Keratinocyte (primary cell): ENCODE results near the gene WDR7. TPM values are rescaled to one million over a fixed set of nuclear protein-coding genes. Genes with fewer than 3 reads are reported as not detected.

Source experiments
- DNase-seq: peaks from one replicate; pipeline ENCODE4 v3.0.0-alpha.2; 2011; ENCODE audit warnings: low read depth, missing footprints, low spot score
- FAIRE-seq: peaks from 2 replicates; lab custom pipeline; 2011; peaks lifted over from hg19 to GRCh38; lab: Jason Lieb, UNC
- H2AFZ ChIP-seq: 2 replicates; pipeline ENCODE4 v1.6.0; 2012; ENCODE audit warnings: low read length, control low read depth, inconsistent platforms; ENCODE audit not compliant: control insufficient read depth
- H3K27ac ChIP-seq: 2 replicates; pipeline ENCODE4 v1.5.1; 2011; ENCODE audit warnings: low read length; ENCODE audit not compliant: control insufficient read depth, insufficient read depth
- H3K27me3 ChIP-seq: 3 replicates; pipeline ENCODE4 v1.6.0; 2011; ENCODE audit warnings: low read length; ENCODE audit not compliant: control insufficient read depth, insufficient read depth; ENCODE audit errors: extremely low read depth
- H3K36me3 ChIP-seq, 2 experiments: 2 replicates in 1 of 2; 3 replicates in 1 of 2; pipeline ENCODE4 v1.5.1; 2011; ENCODE audit warnings: low read length in 2 of 2, mild to moderate bottlenecking in 1 of 2; ENCODE audit not compliant: control insufficient read depth in 2 of 2, insufficient read depth in 2 of 2; ENCODE audit errors: extremely low read depth in 1 of 2
- H3K4me1 ChIP-seq: 3 replicates; pipeline ENCODE4 v1.5.1; 2011; ENCODE audit warnings: low read length; ENCODE audit not compliant: control insufficient read depth, insufficient read depth; ENCODE audit errors: extremely low read depth
- H3K4me2 ChIP-seq: 3 replicates; pipeline ENCODE4 v1.6.0; 2011; ENCODE audit warnings: low read depth, low read length; ENCODE audit not compliant: control insufficient read depth, insufficient read depth; ENCODE audit errors: extremely low read depth
- H3K4me3 ChIP-seq, 3 experiments: fragments of 200-600 bp in 1 of 3; sonication (generic) in 1 of 3; 2 replicates in 2 of 3; 3 replicates in 1 of 3; pipeline ENCODE4 v1.5.1; 2011 to 2016; ENCODE audit warnings: low read length in 3 of 3, mild to moderate bottlenecking in 3 of 3, control low read depth in 2 of 3, inconsistent platforms in 1 of 3, low read depth in 1 of 3, mixed read lengths in 1 of 3, mixed run types in 1 of 3, moderate library complexity in 1 of 3; ENCODE audit not compliant: control insufficient read depth in 2 of 3, insufficient read depth in 2 of 3; ENCODE audit errors: extremely low read depth in 1 of 3
- H3K79me2 ChIP-seq: 2 replicates; pipeline ENCODE4 v1.6.0; 2012; ENCODE audit warnings: low read length; ENCODE audit not compliant: control insufficient read depth, insufficient read depth
- H3K9ac ChIP-seq: 3 replicates; pipeline ENCODE4 v1.6.0; 2011; ENCODE audit warnings: low read length; ENCODE audit not compliant: control insufficient read depth, insufficient read depth; ENCODE audit errors: extremely low read depth
- H3K9me1 ChIP-seq: 3 replicates; pipeline ENCODE4 v1.6.0; 2011; ENCODE audit warnings: low read length; ENCODE audit not compliant: control insufficient read depth, insufficient read depth; ENCODE audit errors: extremely low read depth
- H3K9me3 ChIP-seq: 2 replicates; pipeline ENCODE4 v1.5.1; 2012; ENCODE audit warnings: low read depth, low read length; ENCODE audit not compliant: control insufficient read depth
- H4K20me1 ChIP-seq: 3 replicates; pipeline ENCODE4 v1.6.0; 2011; ENCODE audit warnings: low read length; ENCODE audit not compliant: control insufficient read depth, insufficient read depth; ENCODE audit errors: extremely low read depth
- CTCF ChIP-seq, 3 experiments: IDR thresholded peaks in 1 of 3; conservative IDR thresholded peaks in 1 of 3; optimal IDR thresholded peaks in 1 of 3; 2 replicates in 2 of 3; 3 replicates in 1 of 3; pipeline versions ENCODE3 to v1.5.1; 2011; ENCODE audit warnings: low read length in 3 of 3, mild to moderate bottlenecking in 3 of 3, moderate library complexity in 2 of 3, control low read depth in 1 of 3, inconsistent platforms in 1 of 3; ENCODE audit not compliant: insufficient read depth in 2 of 3; ENCODE audit errors: extremely low read depth in 1 of 3
- EZH2 ChIP-seq: IDR thresholded peaks from one replicate; pipeline ENCODE4 v1.6.1; 2012; ENCODE audit warnings: inconsistent platforms, mild to moderate bottlenecking, low read length, moderate library complexity
- dilution Hi-C: fragments of 300-500 bp; cut with MboI; formaldehyde crosslinking; loops from one replicate; pipeline ENCODE4 v1.7.0; 2020; ENCODE audit warnings: low sequenced_read_pairs; ENCODE audit not compliant: extremely low pct_ligation_motif_present
- polyA plus RNA-seq, 5 experiments: library from polyadenylated mRNA; depleted of rRNA in 3 of 5; stranded (reverse) in 3 of 5; stranded (forward) in 1 of 5; unstranded in 1 of 5; fragments of >200 nt; gene quantifications; 1 replicate in 1 of 5; 2 replicates in 3 of 5; 3 replicates in 1 of 5; pipeline versions ENCODE4 v1.2.1 to v1.2.3, GENCODE V29; 2011 to 2012; ENCODE audit warnings: missing spikeins in 2 of 5, low read depth in 1 of 5, low replicate concordance in 1 of 5

The WDR7 gene
- polyA plus RNA-seq, 1 donor (not counting 4 experiments of a cell fraction or from before 2014, with no cell fraction given), result 6.9 TPM

- Histone ChIP-seq H3K9me1 (no peaks in the 10 kb centered on the region), H3K27me3 (no peaks in the 10 kb centered on the region), H3K36me3 (no peaks in the 10 kb centered on the region), H3K9ac (no peak overlapping the region), H3K9me3 (no peaks in the 10 kb centered on the region), H3K79me2 (no peaks in the 10 kb centered on the region), H3K4me1 (no peaks in the 10 kb centered on the region), H4K20me1 (no peaks in the 10 kb centered on the region), H3K27ac (no peak overlapping the region), H3K4me2 (no peak overlapping the region), H3K4me3 (no peak overlapping the region), H2AFZ (no peak overlapping the region)
- TF ChIP-seq EZH2 (no peak), CTCF (optimal IDR thresholded peaks at IDR 0.05 in 1 of 3, IDR thresholded peaks at IDR 0.05 in 1 of 3, conservative IDR thresholded peaks at IDR 0.05 in 1 of 3; ENCODE audit: extremely low read depth in 1 of 3, insufficient read depth in 2 of 3, low read length in 3 of 3) (no peak)
- FAIRE-seq (no peak), DNase-seq (no peak)
- dilution Hi-C loops, result no loop called here
These were observed 262.8 kb downstream of the WDR7 start for GRCh38 chr18:56913941-56914340.

- H3K27me3 ChIP-seq, result no peaks in the 10 kb centered on the region
- H3K79me2 ChIP-seq, result no peaks in the 10 kb centered on the region
- TF ChIP-seq CTCF (optimal IDR thresholded peaks at IDR 0.05 in 1 of 3, IDR thresholded peaks at IDR 0.05 in 1 of 3, conservative IDR thresholded peaks at IDR 0.05 in 1 of 3; ENCODE audit: extremely low read depth in 1 of 3, insufficient read depth in 2 of 3, low read length in 3 of 3), result no peak
- TF ChIP-seq EZH2, result no peak
- dilution Hi-C loops, result no loop called here
- H3K4me1 ChIP-seq, result no peaks in the 10 kb centered on the region
- H3K9ac ChIP-seq, result no peak overlapping the region
- DNase-seq (no peak), FAIRE-seq (no peak)
- H2AFZ ChIP-seq, result no peak overlapping the region
- no peak overlapping the region for H3K27ac ChIP-seq
- H3K36me3 ChIP-seq, result no peaks in the 10 kb centered on the region
- H3K9me3 ChIP-seq, result no peaks in the 10 kb centered on the region
- no peak overlapping the region for H3K4me2 ChIP-seq
- H3K9me1 ChIP-seq, result no peaks in the 10 kb centered on the region
- no peaks in the 10 kb centered on the region for H4K20me1 ChIP-seq
- no peak overlapping the region for H3K4me3 ChIP-seq
These were observed 268.0 kb downstream of the WDR7 start for GRCh38 chr18:56919190-56919589.
